ENCODE measurements around the gene SPDYE4. TPM values are rescaled to one million over a fixed set of nuclear protein-coding genes. Genes with fewer than 3 reads are reported as not detected.
"Not testable (repeated sequence)": the region's sequence is repeated elsewhere in the genome, so short reads cannot be mapped to it uniquely, and the experiment has no call there.

Gene SPDYE4
- not detected for total RNA-seq
- polyA plus RNA-seq, result not detected
- long read RNA-seq, donor 1, result 0 reads
- long read RNA-seq, donor 2, result 0 reads
- long read RNA-seq, donor 3, result 0 reads

DNA sequence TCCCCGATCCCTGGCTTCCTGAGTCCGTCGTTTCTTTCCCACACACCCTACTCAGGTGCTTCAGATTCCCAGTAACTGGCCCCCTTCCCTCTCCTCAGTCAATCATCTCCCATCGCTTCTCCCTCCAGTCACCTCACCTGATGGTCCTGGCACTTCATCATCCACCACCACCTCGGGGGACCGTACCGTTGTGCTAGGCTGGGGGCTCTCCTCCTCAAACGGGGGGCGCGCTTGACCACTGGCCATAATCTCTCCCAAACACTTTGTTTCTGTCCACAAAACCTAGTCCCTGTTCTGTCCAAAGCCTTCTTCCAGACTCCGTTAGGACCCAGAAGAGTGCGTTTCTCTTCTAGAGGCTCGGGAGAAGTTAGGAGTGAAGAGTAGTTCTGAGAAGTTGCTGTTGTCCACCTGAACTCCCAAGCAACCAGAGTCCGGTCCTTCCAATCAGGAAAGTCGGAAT lies at the start of gene SPDYE4:
SPDYE4 (minus strand) TSS at position 410 of the 460 bp plus-strand sequence; CDS start at position 246, 164 bp downstream.
- H3K4me3 ChIP-seq, result no peak within 1 kb of the TSS
- no peak for TF ChIP-seq EP300 (IDR thresholded peaks at IDR 0.05)
- no peak for TF ChIP-seq POLR2A (IDR thresholded peaks at IDR 0.05)
- TF ChIP-seq, protein P1, sequence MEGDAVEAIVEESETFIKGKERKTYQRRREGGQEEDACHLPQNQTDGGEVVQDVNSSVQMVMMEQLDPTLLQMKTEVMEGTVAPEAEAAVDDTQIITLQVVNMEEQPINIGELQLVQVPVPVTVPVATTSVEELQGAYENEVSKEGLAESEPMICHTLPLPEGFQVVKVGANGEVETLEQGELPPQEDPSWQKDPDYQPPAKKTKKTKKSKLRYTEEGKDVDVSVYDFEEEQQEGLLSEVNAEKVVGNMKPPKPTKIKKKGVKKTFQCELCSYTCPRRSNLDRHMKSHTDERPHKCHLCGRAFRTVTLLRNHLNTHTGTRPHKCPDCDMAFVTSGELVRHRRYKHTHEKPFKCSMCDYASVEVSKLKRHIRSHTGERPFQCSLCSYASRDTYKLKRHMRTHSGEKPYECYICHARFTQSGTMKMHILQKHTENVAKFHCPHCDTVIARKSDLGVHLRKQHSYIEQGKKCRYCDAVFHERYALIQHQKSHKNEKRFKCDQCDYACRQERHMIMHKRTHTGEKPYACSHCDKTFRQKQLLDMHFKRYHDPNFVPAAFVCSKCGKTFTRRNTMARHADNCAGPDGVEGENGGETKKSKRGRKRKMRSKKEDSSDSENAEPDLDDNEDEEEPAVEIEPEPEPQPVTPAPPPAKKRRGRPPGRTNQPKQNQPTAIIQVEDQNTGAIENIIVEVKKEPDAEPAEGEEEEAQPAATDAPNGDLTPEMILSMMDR (IDR thresholded peaks at IDR 0.05), result no peak
- DNase-seq, result no peak
- no peaks in the 10 kb centered on the region for H3K27me3 ChIP-seq
- no peaks in the 10 kb centered on the region for H3K36me3 ChIP-seq
- H3K9me3 ChIP-seq, result no peaks in the 10 kb centered on the region
- WGBS, 3 donors, result 89 to 92% (median 92%) methylated on average over 15 of the region's 15 CpGs
- H3K4me1 ChIP-seq (ENCODE audit: insufficient read depth), result no peaks in the 10 kb centered on the region
- intact Hi-C loops (cut with DNase I), result no loop called here
- no peak within 1 kb of the TSS for H3K27ac ChIP-seq

DNA sequence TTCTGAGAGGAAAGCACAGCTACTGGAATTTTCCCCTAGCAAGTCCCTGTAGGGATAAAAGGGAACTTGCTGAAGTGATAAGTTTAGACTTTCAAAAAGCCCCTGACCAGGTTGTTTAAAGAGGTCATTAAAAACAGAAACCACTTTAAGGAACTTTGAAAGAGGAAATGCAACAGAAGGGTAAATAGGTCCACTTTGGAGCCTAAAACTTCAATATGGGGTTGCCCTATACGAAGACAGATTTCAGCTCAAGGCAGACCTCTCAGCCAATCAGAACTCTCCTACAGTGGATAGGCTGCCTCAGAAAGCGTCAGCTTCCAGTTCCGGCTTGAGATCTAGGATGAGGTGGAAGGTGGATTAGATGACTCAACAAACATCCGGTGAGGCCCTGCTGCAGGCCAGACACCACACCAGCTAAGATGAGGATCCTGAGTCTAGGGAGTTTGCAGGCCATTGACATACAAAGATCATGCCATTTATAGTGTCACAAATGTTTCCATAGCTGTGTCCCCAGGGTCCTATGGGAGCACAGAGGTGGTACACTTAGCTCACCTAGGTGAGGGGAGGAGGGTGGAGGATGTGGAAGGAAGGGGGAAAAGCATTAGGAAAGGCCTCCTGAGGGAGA lies 48.7 kb upstream of the SPDYE4 start:
- Histone ChIP-seq H3K4me1 (ENCODE audit: insufficient read depth) (no peaks in the 10 kb centered on the region), H3K27me3 (no peaks in the 10 kb centered on the region), H3K27ac (no peak overlapping the region), H3K4me3 (no peak overlapping the region), H3K36me3 (no peaks in the 10 kb centered on the region), H3K9me3 (peaks cover 0 to 3% of the 10 kb centered on the region in 2 donors)
- TF ChIP-seq POLR2A (IDR thresholded peaks at IDR 0.05), result no peak
- no peak for TF ChIP-seq EP300 (IDR thresholded peaks at IDR 0.05)
- TF ChIP-seq, protein P1 (IDR thresholded peaks at IDR 0.05), result no peak
- no peak for DNase-seq
- intact Hi-C loops (cut with DNase I), result no loop called here
- 76 to 90% (median 82%) methylated on average over 4 of the region's 4 CpGs for WGBS, 3 donors

DNA sequence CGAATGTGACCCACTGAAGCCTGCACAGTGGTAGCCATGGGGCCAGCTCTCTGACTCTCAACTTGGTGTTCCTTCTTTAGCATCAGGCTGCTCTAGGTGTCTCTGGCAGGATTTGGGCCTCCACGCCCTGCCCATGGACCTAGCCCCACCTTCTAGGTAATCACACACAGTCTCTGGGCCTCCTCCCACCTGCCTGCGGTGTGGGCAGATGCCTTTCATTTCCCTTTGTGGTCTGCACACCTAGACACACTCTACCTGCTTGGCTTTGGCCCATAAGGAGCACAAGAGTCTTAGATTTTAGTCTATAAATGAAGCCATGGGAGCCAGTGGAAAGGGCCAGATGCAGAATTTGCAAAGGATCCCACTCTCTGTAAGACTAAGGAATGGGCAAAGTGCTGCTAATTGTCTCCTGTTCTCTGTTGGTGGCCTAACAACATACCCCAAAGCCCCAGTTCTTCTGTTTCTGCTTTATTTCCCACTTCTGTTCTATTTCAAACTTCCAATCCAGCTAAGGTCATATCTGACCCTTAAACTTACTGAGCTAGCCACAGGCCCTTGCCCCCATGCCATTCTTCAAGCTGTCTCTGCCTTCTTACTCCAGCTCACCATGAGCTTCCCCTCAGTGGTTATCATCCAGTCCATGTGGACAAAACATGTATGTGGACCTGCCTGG lies 48.0 kb upstream of the SPDYE4 start:
- Histone ChIP-seq H3K4me3 (no peak overlapping the region), H3K27me3 (no peaks in the 10 kb centered on the region), H3K36me3 (no peaks in the 10 kb centered on the region), H3K4me1 (ENCODE audit: insufficient read depth) (no peaks in the 10 kb centered on the region), H3K27ac (no peak overlapping the region), H3K9me3 (peaks cover 0 to 3% of the 10 kb centered on the region in 2 donors)
- TF ChIP-seq, protein P1 (IDR thresholded peaks at IDR 0.05), result no peak
- TF ChIP-seq POLR2A (IDR thresholded peaks at IDR 0.05) (no peak), EP300 (IDR thresholded peaks at IDR 0.05) (no peak)
- DNase-seq, result no peak
- 87 to 94% (median 92%) methylated on average over 3 of the region's 3 CpGs for WGBS, 3 donors
- intact Hi-C loops (cut with DNase I), result no loop called here

DNA sequence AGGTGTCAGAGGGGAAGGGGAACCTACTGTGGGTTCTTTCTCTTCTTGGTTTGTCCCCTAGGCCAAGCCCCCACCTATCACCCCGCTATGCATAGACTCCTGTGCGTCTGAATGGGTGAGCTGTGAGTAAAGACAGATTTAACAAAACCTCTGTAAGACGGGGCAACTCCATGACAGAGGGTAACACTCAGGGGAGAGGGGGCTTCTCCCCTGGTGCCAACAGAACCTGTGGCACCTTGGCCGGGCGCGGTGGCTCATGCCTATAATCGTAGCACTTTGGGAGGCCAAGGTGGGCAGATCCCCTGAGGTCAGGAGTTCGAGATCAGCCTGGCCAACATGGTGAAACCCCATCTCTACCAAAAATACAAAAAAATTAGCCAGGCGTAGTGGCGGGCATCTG lies 47.0 kb upstream of the SPDYE4 start:
- H3K27me3 ChIP-seq; DNase-seq; H3K27ac ChIP-seq; intact Hi-C loops (cut with DNase I); H3K4me1 ChIP-seq (ENCODE audit: insufficient read depth); H3K9me3 ChIP-seq; H3K4me3 ChIP-seq; H3K36me3 ChIP-seq: not testable (repeated sequence)
- WGBS, 3 donors, result 87 to 96% (median 94%) methylated on average over 10 of the region's 10 CpGs
